Glutamatergic neuron (in vitro differentiated cells): ENCODE measurements around the gene GSC2. TPM values are rescaled to one million over a fixed set of nuclear protein-coding genes. Genes with fewer than 3 reads are reported as not detected.

ENCODE experiments used
- DNase-seq: peaks from one replicate; pipeline ENCODE4 v3.0.0; 2022
- H3K27ac Mint-ChIP-seq: one replicate; pipeline ENCODE4 v1.8.0; 2020; ENCODE audit warnings: mild to moderate bottlenecking, mixed read lengths, inconsistent platforms; ENCODE audit not compliant: unreplicated experiment
- H3K27me3 Mint-ChIP-seq: one replicate; pipeline ENCODE4 v1.8.0; 2020; ENCODE audit warnings: mild to moderate bottlenecking, moderate library complexity, mixed read lengths, inconsistent platforms; ENCODE audit not compliant: unreplicated experiment
- H3K36me3 Mint-ChIP-seq: one replicate; pipeline ENCODE4 v1.8.0; 2020; ENCODE audit warnings: mild to moderate bottlenecking, mixed read lengths, inconsistent platforms; ENCODE audit not compliant: unreplicated experiment
- H3K4me1 Mint-ChIP-seq: one replicate; pipeline ENCODE4 v1.8.0; 2020; ENCODE audit warnings: mild to moderate bottlenecking, low read depth, mixed read lengths, inconsistent platforms; ENCODE audit not compliant: unreplicated experiment
- H3K4me3 Mint-ChIP-seq: one replicate; pipeline ENCODE4 v1.8.0; 2020; ENCODE audit warnings: mild to moderate bottlenecking, mixed read lengths, inconsistent platforms; ENCODE audit not compliant: unreplicated experiment
- H3K9me3 Mint-ChIP-seq: one replicate; pipeline ENCODE4 v1.8.0; 2020; ENCODE audit warnings: mild to moderate bottlenecking, moderate library complexity, mixed read lengths, inconsistent platforms; ENCODE audit not compliant: unreplicated experiment
- CTCF ChIP-seq: fragments of 200-600 bp; sonication (generic); IDR thresholded peaks from one replicate; pipeline ENCODE4 v1.5.0; 2021; ENCODE audit not compliant: partially characterized antibody, unreplicated experiment
- total RNA-seq: library from RNA; stranded (reverse); fragmentation: NEBNext Ultra II Directional; extraction: Animal tissue kit (Norgen Biotek cat#: 25700); gene quantifications from one replicate; pipeline ENCODE4 v1.2.1, GENCODE V29; 2021; ENCODE audit not compliant: unreplicated experiment

Gene GSC2
- total RNA-seq, 1 donor from 2014 or later = not detected

DNA sequence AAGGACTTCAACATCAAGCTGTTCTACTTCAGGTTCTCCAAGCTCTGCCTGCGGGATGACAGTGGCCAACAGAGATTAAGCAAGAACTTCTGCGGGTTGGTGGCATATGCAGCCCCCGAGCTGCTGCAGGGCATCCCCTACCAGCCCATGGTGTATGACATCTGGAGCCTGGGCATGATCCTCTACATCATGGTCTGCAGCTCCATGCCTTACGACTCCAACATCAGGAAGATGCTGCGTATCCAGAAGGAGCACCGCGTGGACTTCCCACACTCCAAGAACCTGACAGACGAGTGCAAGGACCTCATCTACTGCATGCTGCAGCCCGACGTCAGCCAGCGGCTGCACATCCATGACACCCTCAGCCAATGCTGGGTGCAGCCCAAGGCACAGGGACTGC is 25.1 kb downstream of the GSC2 start:
- TF ChIP-seq CTCF = no peak
- H3K4me1 Mint-ChIP-seq = peaks cover 13% of the 10 kb centered on the region
- no peaks in the 10 kb centered on the region for H3K36me3 Mint-ChIP-seq
- H3K9me3 Mint-ChIP-seq = peaks cover 14% of the 10 kb centered on the region
- no peak overlapping the region for H3K4me3 Mint-ChIP-seq
- peaks cover 14% of the 10 kb centered on the region for H3K27me3 Mint-ChIP-seq
- no peak overlapping the region for H3K27ac Mint-ChIP-seq
- DNase-seq = no peak

DNA sequence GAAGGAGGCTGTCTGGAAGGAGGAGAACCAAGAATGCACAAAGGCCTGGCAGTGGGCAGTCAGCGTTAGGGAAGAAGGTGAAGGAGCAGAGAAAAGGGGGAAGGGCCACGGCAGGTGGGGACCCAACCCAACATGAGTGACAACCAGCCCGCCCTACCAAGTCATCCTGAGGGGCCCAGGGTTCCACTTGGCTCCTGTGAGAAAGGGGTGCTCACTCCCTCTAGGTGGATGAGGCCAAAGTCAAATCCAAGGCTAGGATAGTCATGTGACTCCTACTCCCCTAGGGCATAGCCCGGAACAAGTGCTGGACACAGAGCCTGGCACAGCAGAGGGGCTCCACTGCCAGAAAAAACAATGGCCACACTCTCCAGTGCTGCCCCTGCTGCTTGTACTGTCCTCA is 25.7 kb downstream of the GSC2 start:
- peaks cover 12% of the 10 kb centered on the region for H3K27me3 Mint-ChIP-seq
- H3K36me3 Mint-ChIP-seq = no peaks in the 10 kb centered on the region
- H3K27ac Mint-ChIP-seq = no peak overlapping the region
- peaks cover 15% of the 10 kb centered on the region for H3K9me3 Mint-ChIP-seq
- TF ChIP-seq CTCF = no peak
- no peak for DNase-seq
- no peak overlapping the region for H3K4me3 Mint-ChIP-seq
- H3K4me1 Mint-ChIP-seq = peaks cover 18% of the 10 kb centered on the region

- Mint-ChIP-seq H3K36me3 (no peaks in the 10 kb centered on the region), H3K4me3 (no peak overlapping the region), H3K27ac (no peak overlapping the region)
These were observed 26.2 kb downstream of the GSC2 start for GRCh38 chr22:19123936-19124335.

GRCh38 chr22:19122752-19123492 is 27.2 kb downstream of the GSC2 start:
- TF ChIP-seq CTCF = no peak
- Mint-ChIP-seq H3K36me3 (no peaks in the 10 kb centered on the region), H3K27me3 (peaks cover 12% of the 10 kb centered on the region), H3K9me3 (peaks cover 17% of the 10 kb centered on the region), H3K4me3 (peak overlapping the region; percentile 87), H3K4me1 (peaks cover 26% of the 10 kb centered on the region), H3K27ac (peak overlapping the region; percentile 79)
- peak; percentile 49 for DNase-seq

More at GRCh38 chr22:19123936-19124335, 26.2 kb downstream of the GSC2 start:
- peaks cover 12% of the 10 kb centered on the region for H3K27me3 Mint-ChIP-seq
- H3K4me1 Mint-ChIP-seq = peaks cover 22% of the 10 kb centered on the region
- no peak for DNase-seq
- no peak for TF ChIP-seq CTCF
- peaks cover 14% of the 10 kb centered on the region for H3K9me3 Mint-ChIP-seq

- no peaks in the 10 kb centered on the region for H3K36me3 Mint-ChIP-seq
- peaks cover 28% of the 10 kb centered on the region for H3K4me1 Mint-ChIP-seq
These were observed 27.8 kb downstream of the GSC2 start, which contains the start of gene DGCR2 for GRCh38 chr22:19122143-19122751. DGCR2 (minus strand) TSS chr22:19122412; CDS start chr22:19122206, 206 bp downstream.

More at GRCh38 chr22:19122143-19122751, 27.8 kb downstream of the GSC2 start, which contains the start of gene DGCR2:
- Mint-ChIP-seq H3K9me3 (peaks cover 18% of the 10 kb centered on the region), H3K27me3 (peaks cover 10% of the 10 kb centered on the region), H3K4me3 (peak within 1 kb of the TSS; percentile 95), H3K27ac (peak within 1 kb of the TSS; percentile 83)
- DNase-seq = peak; percentile 99
- TF ChIP-seq CTCF = no peak
